GM12892 (cell line): ENCODE data around the gene LYPD1.

Experiments
- POLR2A ChIP-seq: IDR thresholded peaks from 2 replicates; pipeline ENCODE4 v1.6.1; 2011; ENCODE audit warnings: low read depth, low read length, control low read depth
- TAF1 ChIP-seq: IDR thresholded peaks from 2 replicates; pipeline ENCODE4 v1.6.1; 2011; ENCODE audit warnings: low read depth, mild to moderate bottlenecking, control low read depth, low read length, borderline replicate concordance

GRCh38 chr2:132697556-132698205, 27.7 kb upstream of the LYPD1 start:
- TF ChIP-seq TAF1 (no peak), POLR2A (no peak)
